Umbilical cord (tissue), 2 donors: ENCODE results near the gene NCK2. TPM values are rescaled to one million over a fixed set of nuclear protein-coding genes. Genes with fewer than 3 reads are reported as not detected.

Experiments used
- DNase-seq: peaks from one replicate; pipeline ENCODE4 v3.0.0-alpha.2; 2015; ENCODE audit warnings: low spot score
- total RNA-seq: library from RNA; depleted of rRNA; stranded (reverse); fragments of >200 nt; gene quantifications from one replicate; pipeline ENCODE4 v1.2.3, GENCODE V29; 2014; ENCODE audit warnings: low replicate concordance; ENCODE audit not compliant: insufficient read depth

Gene NCK2
- total RNA-seq, 1 donor from 2014 or later, result 42.4 TPM

DNA sequence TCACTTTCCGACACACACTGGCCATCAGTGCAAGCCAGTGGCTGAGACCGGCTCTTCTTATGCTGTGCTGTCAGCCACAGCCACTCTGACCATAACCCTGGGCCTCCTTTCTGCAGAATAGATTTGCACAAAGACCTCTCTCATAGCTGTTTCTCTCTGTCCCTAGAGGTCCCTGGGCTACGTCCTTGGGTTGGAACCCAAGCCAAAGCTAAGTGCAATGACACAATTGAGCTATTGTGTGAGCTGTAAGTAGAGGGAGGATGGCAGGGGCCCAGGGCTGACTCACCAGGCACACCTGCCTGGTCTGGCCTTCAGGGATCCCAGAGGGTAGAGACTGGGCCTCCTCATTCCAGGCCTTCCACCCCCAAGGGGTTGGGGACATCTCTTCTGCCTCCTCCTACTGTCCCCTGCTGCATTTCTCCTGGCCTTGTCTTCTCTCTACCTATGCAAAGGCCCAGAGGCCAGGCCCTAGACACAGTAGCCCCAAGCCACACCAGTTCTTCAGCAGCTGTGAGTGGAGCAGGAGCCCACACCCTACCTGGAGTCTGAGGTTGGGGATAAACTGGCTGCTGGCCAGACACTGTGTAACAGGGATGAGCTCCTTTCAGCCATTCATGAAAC is 174.6 kb downstream of the NCK2 start:
- DNase-seq, result no peak

DNA sequence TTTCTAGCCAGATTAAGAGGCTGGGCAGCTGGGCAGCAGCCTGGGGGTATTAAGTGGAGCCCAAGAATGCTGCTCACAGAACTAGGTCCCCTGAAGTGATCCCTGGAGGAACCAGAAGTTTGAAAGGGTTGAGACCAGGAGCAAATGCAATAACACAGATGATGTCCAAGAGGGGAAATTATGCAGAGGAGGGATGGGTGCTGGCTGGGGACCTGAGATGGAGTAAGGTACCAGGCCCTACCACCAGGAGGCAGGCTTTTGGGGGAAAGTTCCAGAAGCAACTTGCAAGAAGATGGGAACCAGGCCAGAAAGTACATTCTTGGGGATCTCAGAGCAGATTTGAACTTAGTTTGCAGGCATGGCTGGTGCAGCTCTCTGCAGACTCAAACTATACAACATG is 175.1 kb downstream of the NCK2 start:
- peak; percentile 32 for DNase-seq

GRCh38 chr2:105924271-105924670 is 179.6 kb downstream of the NCK2 start:
- DNase-seq, result no peak

- DNase-seq, result no peak
Observed at GRCh38 chr2:105924932-105925331, 180.2 kb downstream of the NCK2 start.

DNA sequence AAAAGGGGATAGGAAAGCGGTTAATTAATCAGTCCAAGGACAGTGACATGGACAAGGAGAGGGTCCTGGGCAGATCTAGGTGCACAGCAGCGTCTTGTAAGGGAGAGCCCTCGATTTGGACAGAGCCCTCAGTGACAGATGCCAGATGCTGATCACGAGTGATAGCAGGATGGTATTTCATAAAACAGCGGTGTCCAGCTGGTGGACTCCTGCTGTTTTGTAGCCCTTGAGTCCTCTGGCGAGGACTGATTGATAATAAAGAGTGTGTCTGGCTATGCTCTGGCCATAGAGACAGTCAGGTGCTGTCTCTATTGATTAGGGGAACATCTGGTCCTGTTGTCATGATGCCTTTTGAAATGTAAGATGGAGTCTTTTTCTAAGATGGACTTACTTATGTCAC is 180.7 kb downstream of the NCK2 start:
- no peak for DNase-seq

- no peak for DNase-seq
Observed at GRCh38 chr2:105926960-105927678, 182.4 kb downstream of the NCK2 start.

DNA sequence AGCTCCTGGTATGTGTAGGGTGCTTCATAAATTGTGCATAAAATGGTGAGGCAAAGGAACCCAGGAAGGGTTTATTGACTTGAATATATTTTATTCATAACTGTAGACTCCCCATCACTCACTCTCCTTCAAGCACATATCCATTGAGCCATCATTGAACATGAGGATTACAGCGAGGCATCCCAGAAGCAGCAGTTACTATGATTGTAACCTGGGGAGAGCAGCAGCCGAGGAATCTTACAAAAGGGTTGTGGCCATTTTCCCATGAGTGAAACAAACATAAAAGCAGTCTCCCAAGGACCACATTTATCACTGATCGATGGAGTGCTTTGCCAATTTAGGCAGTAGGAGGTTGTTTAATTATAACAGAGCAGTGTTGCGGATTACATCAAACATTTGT is 183.4 kb downstream of the NCK2 start:
- no peak for DNase-seq

DNA sequence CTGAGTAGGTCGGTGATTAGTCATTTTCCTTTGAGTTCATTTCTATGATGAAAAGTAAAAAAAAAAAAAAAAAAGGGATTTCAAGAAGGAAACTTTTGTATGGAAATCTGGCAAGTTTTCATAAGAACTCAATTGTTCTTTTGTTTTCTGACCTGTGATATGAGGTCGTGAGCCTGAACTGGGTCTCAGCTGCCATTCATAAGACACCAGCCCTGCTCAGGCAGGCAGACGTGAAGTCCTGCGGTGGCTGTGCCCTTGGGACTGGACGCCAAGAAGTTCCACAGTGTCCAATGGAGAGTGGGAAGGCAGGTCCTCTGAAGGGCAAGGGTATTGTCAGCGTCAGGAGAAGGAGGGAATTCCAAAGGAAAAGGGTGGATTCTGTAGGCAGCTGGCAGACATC is 183.9 kb downstream of the NCK2 start:
- no peak for DNase-seq

DNA sequence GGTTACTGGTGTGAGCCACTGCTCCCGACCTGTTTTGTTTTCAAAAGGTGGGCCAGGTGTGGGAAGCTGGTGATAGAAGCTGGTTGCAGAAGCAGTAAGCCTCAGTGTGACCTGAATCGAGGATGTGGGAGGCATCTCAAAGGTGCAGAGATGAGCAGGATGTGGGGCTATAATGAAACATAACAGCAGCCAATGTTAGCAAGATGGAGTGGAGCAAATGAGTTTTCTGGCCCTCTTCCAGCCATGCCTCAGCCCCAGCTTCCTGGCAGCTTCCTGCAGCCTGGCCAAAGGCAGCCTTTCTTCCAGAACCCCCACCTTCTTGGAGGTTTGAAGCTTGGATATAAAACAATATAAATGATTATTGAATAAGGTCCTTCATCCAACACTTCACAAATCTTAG is 184.8 kb downstream of the NCK2 start:
- peak; percentile 19 for DNase-seq

DNA sequence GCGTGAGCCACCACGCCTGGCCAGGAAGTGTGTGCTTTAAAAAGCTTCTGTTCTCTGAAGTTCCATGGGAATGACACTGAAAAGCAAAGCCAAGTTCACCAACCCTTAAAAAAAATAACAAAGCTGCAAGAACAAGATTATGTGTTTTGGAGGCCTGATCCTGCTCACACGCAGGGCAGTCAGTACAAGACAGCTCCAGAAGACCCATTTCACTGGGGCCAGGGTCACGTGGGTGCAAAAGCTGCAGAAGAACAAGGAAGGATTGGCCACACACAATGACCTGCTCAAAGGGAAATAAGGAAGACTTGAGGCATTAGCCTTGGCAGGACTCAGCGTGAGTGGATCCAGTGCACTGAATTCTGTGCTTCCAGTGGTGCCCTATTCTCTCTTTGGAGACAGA is 187.9 kb downstream of the NCK2 start:
- DNase-seq, result no peak

GRCh38 chr2:105933906-105934305 is 189.2 kb downstream of the NCK2 start:
- DNase-seq, result no peak

DNA sequence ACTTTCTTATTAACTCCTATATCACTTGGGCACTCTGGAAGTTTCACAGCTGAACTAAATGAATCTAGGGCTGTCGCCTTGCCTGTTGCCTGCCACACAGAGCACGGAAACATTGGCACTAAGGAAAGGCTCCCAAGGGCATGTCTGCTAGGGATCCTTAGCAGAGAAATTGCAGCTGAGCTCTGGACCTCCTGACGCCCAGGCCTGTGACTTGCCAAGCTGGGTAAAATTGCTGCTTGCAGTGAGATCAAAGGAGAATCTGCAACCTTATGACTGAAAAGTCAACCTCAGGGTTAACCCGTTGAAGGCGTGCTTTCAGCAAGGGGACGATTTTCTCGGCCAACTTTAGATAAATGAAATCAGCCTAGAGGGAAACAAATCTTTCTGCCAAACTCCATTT is 189.8 kb downstream of the NCK2 start:
- DNase-seq, result peak; percentile 35

DNA sequence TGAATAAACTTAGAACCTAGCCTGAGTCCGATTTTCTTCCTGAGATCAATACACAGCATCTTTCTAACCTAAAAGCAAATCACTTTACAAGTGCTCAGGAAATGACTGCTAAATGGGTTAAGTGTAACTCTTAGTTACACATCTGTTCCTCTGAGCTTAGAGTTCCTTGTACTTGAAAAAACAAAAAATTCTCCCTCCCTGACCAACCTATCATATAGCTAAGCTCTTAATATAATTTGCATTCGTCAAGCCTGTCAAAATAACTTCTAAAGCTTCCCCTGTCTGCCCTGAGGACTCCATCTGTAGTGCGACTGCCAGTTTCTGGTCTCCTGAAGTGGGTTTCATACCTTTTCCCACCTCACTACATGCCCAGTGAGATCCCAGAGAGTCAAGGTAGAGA is 190.4 kb downstream of the NCK2 start:
- DNase-seq, result no peak

DNA sequence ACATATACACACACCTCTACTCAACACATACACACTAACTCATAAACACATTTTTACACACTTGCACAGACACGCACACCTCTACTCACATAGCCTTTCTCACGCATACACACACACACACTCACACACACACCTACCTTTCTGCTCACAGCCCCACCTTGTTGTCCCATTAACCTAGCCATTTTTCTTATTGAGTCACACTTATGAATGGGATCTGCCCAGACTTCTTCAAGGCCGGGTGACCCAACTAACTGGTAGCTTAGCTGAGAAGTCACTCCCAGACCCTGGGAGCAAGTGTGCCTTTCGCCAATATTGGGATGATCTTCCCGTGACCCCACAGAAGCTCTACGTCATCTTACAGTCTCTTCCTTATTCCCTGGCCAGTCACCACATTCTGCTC is 192.2 kb downstream of the NCK2 start:
- DNase-seq, result no peak

DNA sequence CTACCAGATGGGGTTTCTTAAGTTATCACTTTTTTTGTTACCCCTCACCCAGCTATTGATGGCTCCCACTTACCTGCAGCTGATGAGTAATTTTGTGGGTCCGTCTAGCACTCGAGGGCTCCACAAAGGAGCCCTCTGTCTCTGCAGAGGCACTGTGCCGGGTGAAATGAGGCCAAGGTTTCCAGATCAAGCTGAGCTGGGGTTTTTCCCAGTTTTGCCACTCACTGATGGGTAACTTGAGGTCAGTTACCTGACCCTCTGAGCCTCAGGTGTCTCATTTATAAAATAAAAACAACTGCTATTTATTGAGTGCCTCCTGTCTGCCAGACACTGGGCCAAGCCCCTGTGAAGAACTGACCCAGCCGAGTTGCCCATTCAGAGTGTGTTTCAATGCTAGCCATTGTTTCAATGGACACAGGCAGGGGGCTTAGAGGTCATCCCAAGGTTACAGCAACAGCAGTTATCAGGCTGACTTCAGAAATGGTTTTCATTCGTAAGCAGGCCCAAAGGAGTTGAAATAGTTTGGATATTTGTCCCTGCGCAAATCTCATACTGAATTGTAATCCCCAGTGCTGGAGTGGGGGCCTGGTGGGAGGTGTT is 192.9 kb downstream of the NCK2 start:
- no peak for DNase-seq
